Heart left ventricle (tissue), 13 donors: ENCODE measurements around the gene UBN2.

Source experiments
- POLR2A ChIP-seq, 2 donors: fragments of 450-650 bp; IDR thresholded peaks; one replicate each; pipeline ENCODE4 v1.6.1; 2017; ENCODE audit warnings: antibody characterized with exemption in 2 of 2, mild to moderate bottlenecking in 2 of 2, moderate library complexity in 2 of 2
- TF ChIP-seq, protein P1 (sequence below), 12 donors: fragments of 200-600 bp; sonication (generic) in 4 of 12; IDR thresholded peaks; one replicate each; pipeline versions ENCODE4 v1.5.0 to v1.8.0; 2018 to 2022; ENCODE audit warnings: antibody characterized with exemption in 12 of 12, mild to moderate bottlenecking in 5 of 12
- donor health status: ischemic (EF 13 %, LVEDD 7.1; RV severe dilation, severe dysfunction).
- donor health status: DM: no; HTN: yes; CAD: no.
- donor health status: DM: no; HTN: no; CAD: no.
- donor health status: ischemic (EF 25% LVEDD 6.9; RV normal size, moderate dysfunction).
- donor health status: ischemic (EF 25% LVEDD 5.7; RV mildly dilated, moderate dysfunction).
- donor health status: ischemic (EF 35%, LVEDD 5.7; RV mildly dilated, moderate dysfunction).
- donor health status: nonischemic (EF 11% LVEDD 7.7; RV severe dilation, severe dysfunction).
- donor health status: DM: yes; HTN: yes; CAD: no.
- donor health status: PGD.
- donor health status: ischemic (EF 29% LVEDD 5.4; RV normal size, mild dysfunction).
- donor health status: nonischemic (EF 23%, LVEDD 6.1; RV moderate dilation, normal function).

DNA sequence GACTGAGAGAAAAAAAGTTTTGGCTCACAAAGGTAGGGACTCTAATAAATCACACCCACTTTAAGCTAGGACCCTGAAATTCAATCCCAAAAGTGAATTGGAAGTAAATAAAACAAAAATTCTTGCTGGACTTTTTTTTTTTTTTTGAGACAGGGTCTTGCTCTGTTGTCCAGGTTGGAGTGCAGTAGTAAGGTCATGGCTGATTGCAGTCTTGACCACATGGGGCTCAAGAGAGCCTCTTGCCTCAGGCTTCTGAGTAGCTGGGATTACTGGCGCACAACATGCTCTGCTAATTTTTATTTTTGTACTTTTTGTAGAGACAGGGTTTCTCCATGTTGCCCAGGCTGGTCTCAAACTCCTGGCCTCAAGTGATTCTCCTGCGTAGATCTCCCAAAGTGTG is 123.7 kb downstream of the UBN2 start:
- TF ChIP-seq, protein P1, sequence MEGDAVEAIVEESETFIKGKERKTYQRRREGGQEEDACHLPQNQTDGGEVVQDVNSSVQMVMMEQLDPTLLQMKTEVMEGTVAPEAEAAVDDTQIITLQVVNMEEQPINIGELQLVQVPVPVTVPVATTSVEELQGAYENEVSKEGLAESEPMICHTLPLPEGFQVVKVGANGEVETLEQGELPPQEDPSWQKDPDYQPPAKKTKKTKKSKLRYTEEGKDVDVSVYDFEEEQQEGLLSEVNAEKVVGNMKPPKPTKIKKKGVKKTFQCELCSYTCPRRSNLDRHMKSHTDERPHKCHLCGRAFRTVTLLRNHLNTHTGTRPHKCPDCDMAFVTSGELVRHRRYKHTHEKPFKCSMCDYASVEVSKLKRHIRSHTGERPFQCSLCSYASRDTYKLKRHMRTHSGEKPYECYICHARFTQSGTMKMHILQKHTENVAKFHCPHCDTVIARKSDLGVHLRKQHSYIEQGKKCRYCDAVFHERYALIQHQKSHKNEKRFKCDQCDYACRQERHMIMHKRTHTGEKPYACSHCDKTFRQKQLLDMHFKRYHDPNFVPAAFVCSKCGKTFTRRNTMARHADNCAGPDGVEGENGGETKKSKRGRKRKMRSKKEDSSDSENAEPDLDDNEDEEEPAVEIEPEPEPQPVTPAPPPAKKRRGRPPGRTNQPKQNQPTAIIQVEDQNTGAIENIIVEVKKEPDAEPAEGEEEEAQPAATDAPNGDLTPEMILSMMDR (IDR thresholded peaks at IDR 0.05): no peak
- no peak for TF ChIP-seq POLR2A (IDR thresholded peaks at IDR 0.05)
